ENCODE results near the gene FOXP4.

Gene FOXP4, protein sequence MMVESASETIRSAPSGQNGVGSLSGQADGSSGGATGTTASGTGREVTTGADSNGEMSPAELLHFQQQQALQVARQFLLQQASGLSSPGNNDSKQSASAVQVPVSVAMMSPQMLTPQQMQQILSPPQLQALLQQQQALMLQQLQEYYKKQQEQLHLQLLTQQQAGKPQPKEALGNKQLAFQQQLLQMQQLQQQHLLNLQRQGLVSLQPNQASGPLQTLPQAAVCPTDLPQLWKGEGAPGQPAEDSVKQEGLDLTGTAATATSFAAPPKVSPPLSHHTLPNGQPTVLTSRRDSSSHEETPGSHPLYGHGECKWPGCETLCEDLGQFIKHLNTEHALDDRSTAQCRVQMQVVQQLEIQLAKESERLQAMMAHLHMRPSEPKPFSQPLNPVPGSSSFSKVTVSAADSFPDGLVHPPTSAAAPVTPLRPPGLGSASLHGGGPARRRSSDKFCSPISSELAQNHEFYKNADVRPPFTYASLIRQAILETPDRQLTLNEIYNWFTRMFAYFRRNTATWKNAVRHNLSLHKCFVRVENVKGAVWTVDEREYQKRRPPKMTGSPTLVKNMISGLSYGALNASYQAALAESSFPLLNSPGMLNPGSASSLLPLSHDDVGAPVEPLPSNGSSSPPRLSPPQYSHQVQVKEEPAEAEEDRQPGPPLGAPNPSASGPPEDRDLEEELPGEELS

DNA sequence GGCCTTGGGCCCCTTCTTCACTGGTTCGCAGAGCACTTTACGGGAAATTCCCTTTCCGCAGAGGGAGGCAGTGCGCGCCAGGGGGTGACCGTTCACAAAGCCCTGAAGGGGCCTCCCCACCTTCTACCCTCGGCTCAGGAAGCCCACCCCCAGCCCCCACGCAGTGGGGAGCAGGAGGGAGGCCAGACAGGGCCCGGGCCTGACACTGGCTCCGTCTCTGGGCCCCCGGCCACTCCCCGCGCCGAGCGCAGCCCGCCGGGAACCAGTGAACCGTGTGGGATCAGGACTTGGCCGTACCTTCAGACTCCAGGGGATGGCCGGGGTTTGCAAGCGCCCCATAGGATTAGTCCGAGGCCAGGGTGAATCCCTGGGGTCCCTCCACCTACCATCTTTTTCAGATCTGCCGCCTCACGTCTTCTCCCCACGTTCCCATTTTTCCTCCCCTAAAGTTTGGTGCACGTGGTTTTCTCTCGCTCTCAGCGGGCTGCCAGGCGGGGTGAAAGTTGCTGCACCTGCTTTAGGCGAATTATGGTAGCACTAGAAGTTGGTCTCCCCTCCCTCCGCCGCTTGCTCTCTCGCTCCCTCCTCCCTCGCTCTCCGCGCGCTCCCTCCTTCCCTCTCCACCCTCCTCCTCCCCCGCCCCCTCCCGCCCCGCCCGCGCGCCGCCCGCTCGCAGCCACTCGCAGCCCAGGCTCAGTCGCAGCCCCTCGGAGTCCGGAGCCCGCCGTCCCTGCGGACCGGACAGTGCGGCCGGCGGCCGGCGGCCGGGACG, at the start of gene FOXP4:
Gene FOXP4 (plus strand): TSS at position 679 of the 772 bp plus-strand sequence. CDS start 19,380 bp downstream, outside the sequence.
- peak within 1 kb of the TSS; percentile 75 for H3K4me3 Mint-ChIP-seq
- peak within 1 kb of the TSS; percentile 12 for H3K27ac Mint-ChIP-seq
- intact Hi-C loops (cut with micrococcal nuclease) = no loop called here
- no peaks in the 10 kb centered on the region for H3K36me3 Mint-ChIP-seq (ENCODE audit: low read depth)
- H3K27me3 Mint-ChIP-seq = peaks cover 65% of the 10 kb centered on the region
- H3K4me1 Mint-ChIP-seq (ENCODE audit: low read depth) = peaks cover 47% of the 10 kb centered on the region
- no peaks in the 10 kb centered on the region for H3K9me3 Mint-ChIP-seq

DNA sequence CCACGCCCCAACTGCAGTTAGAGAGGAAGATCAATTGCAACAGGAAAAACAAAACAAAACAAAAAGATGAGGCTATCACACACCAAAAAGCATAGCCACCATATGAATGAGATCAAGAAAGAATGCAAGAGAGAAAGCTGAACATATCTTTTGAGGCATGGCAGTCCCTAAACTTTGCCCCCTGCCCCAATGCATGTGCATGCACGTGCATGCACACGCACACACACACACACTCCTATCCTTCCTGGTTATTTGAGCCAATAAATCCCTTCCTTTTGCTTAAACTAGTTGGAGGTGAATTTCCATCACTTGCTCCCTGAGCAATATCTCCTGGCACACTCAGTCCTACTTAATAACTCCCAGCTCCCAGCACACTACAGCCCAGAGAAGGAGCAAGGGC, 48.6 kb upstream of the FOXP4 start:
- Mint-ChIP-seq H3K27ac (no peak overlapping the region), H3K4me3 (no peak overlapping the region), H3K36me3 (ENCODE audit: low read depth) (no peaks in the 10 kb centered on the region), H3K9me3 (no peaks in the 10 kb centered on the region), H3K27me3 (peaks cover 65% of the 10 kb centered on the region), H3K4me1 (ENCODE audit: low read depth) (peaks cover 6% of the 10 kb centered on the region)
- intact Hi-C loops (cut with micrococcal nuclease) = no loop called here

DNA sequence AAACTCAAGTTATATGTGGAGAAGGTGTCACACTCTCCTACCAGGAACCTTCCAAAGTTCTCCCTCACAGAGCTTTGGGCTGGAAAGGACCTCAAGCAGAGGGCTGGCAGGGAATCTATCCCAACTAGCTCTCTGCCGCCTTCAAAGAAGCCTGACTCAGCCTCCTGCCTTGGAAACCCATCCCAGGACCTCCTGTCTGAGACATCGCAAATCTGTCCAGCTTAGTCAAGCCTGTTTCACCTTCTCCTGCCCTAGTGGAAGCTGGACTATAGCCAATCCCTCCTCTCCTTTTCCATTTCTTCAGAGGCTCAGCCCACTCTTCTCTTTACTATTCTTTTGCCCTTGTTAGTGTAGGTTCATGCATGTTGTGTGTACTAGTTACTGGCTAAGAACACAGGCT, 48.2 kb upstream of the FOXP4 start:
- H3K4me3 Mint-ChIP-seq = no peak overlapping the region
- peaks cover 65% of the 10 kb centered on the region for H3K27me3 Mint-ChIP-seq
- no peaks in the 10 kb centered on the region for H3K9me3 Mint-ChIP-seq
- H3K27ac Mint-ChIP-seq = no peak overlapping the region
- H3K4me1 Mint-ChIP-seq (ENCODE audit: low read depth) = peaks cover 6% of the 10 kb centered on the region
- no peaks in the 10 kb centered on the region for H3K36me3 Mint-ChIP-seq (ENCODE audit: low read depth)
- intact Hi-C loops (cut with micrococcal nuclease) = no loop called here

GRCh38 chr6:41498968-41499599, 47.1 kb upstream of the FOXP4 start:
- intact Hi-C loops (cut with micrococcal nuclease) = no loop called here
- H3K36me3 Mint-ChIP-seq (ENCODE audit: low read depth) = no peaks in the 10 kb centered on the region
- H3K27ac Mint-ChIP-seq = no peak overlapping the region
- peaks cover 4% of the 10 kb centered on the region for H3K4me1 Mint-ChIP-seq (ENCODE audit: low read depth)
- no peak overlapping the region for H3K4me3 Mint-ChIP-seq
- peaks cover 68% of the 10 kb centered on the region for H3K27me3 Mint-ChIP-seq
- no peaks in the 10 kb centered on the region for H3K9me3 Mint-ChIP-seq

DNA sequence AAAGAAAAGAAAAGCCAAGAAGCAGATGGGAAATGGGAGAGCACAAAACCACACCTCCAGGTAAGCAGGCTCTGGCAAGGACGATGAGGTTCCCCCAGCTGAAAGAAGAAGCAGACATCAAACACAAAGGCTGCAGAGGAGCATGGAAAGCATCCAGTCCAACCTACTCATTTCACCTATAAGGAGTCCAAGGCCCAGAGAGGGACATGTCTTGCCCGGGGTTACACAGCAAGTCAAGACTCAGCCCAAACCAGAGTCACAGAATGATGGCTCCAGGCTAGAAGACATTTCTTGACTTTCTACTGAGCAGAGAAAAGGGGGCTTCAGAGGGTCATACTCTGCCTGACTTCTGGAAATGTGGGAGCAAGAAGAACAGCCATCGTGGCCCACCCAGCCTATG, 45.6 kb upstream of the FOXP4 start:
- peaks cover 10% of the 10 kb centered on the region for H3K4me1 Mint-ChIP-seq (ENCODE audit: low read depth)
- no peak overlapping the region for H3K27ac Mint-ChIP-seq
- no peaks in the 10 kb centered on the region for H3K9me3 Mint-ChIP-seq
- intact Hi-C loops (cut with micrococcal nuclease) = no loop called here
- H3K4me3 Mint-ChIP-seq = no peak overlapping the region
- H3K27me3 Mint-ChIP-seq = peaks cover 74% of the 10 kb centered on the region
- no peaks in the 10 kb centered on the region for H3K36me3 Mint-ChIP-seq (ENCODE audit: low read depth)

GRCh38 chr6:41502566-41502916, 43.6 kb upstream of the FOXP4 start:
- Mint-ChIP-seq H3K4me3 (no peak overlapping the region), H3K36me3 (ENCODE audit: low read depth) (no peaks in the 10 kb centered on the region), H3K9me3 (no peaks in the 10 kb centered on the region), H3K4me1 (ENCODE audit: low read depth) (peaks cover 12% of the 10 kb centered on the region), H3K27me3 (peaks cover 81% of the 10 kb centered on the region), H3K27ac (no peak overlapping the region)
- intact Hi-C loops (cut with micrococcal nuclease) = no loop called here

GRCh38 chr6:41502917-41503671, 43.1 kb upstream of the FOXP4 start:
- H3K36me3 Mint-ChIP-seq (ENCODE audit: low read depth) = no peaks in the 10 kb centered on the region
- H3K27me3 Mint-ChIP-seq = peaks cover 79% of the 10 kb centered on the region
- peaks cover 12% of the 10 kb centered on the region for H3K4me1 Mint-ChIP-seq (ENCODE audit: low read depth)
- H3K27ac Mint-ChIP-seq = no peak overlapping the region
- no peaks in the 10 kb centered on the region for H3K9me3 Mint-ChIP-seq
- H3K4me3 Mint-ChIP-seq = no peak overlapping the region
- intact Hi-C loops (cut with micrococcal nuclease) = no loop called here

DNA sequence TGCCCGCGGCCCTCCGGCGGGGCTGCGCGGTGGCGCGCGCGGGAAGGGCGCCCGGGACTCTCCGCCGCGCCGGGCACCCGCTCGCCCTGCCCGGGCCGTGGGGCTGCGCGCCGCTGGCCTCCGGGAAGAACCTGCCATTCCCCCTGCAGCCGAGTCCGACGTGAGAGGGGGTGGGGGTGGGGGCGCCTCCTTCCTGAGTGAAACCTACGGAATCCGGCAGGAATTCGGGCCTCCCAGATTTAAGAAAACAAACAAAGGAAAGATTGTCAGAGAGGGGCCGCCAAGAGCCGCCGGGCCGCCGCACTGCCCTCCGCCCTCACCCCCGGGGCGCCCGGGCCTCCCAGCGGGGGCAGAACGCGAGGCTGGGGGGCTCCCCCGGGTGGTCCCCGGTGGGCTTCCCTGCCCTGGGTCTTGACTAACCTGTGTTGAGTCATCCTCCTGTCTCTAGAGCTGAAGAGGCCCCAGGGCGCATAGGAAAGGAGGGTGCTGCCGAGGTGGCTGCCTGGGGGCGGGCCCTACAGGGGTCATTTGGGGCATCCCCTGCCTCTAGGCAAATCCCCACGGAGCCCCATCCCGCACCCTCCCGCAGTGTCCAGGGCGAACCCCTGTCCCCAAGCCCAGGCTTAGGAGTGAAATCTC, 42.2 kb upstream of the FOXP4 start:
- intact Hi-C loops (cut with micrococcal nuclease) = no loop called here
- no peaks in the 10 kb centered on the region for H3K36me3 Mint-ChIP-seq (ENCODE audit: low read depth)
- no peak overlapping the region for H3K27ac Mint-ChIP-seq
- H3K9me3 Mint-ChIP-seq = no peaks in the 10 kb centered on the region
- H3K4me3 Mint-ChIP-seq = no peak overlapping the region
- H3K27me3 Mint-ChIP-seq = peaks cover 81% of the 10 kb centered on the region
- H3K4me1 Mint-ChIP-seq (ENCODE audit: low read depth) = peaks cover 12% of the 10 kb centered on the region

DNA sequence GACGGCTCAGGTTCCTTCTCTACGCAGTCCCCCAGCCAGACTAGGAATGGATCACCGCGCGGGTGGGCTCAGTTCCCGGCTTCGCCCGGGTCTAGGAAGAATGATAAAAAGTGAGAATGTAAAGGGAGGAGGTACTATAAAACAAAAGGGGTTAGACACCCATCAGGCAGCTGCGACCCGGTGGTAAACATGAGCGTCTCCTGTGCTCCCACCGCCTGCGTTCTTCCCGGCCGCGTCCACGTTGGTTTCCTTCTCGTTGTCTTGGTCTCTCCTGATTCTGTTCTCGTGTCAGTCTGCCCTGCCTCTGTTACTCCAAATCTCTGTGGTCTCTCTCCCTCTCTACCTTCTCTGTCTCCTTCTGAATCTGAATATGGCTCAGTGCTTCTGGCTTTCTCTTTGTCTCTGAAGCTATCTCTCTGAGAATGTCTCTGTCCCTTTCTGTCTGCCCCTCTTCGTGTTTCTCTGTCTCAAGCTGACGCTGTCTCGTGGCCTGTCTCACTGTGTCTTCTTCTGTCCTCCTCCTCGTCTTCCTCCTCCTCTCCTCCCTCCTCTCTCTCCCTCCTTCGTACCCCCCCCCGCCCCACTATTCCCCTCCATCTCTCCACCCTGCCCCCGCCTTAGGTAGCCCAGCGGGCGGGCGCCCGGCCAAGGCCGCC, 41.6 kb upstream of the FOXP4 start:
- Mint-ChIP-seq H3K4me1 (ENCODE audit: low read depth) (peaks cover 12% of the 10 kb centered on the region), H3K4me3 (no peak overlapping the region), H3K36me3 (ENCODE audit: low read depth) (no peaks in the 10 kb centered on the region), H3K27me3 (peaks cover 81% of the 10 kb centered on the region), H3K9me3 (no peaks in the 10 kb centered on the region), H3K27ac (no peak overlapping the region)
- intact Hi-C loops (cut with micrococcal nuclease) = no loop called here

DNA sequence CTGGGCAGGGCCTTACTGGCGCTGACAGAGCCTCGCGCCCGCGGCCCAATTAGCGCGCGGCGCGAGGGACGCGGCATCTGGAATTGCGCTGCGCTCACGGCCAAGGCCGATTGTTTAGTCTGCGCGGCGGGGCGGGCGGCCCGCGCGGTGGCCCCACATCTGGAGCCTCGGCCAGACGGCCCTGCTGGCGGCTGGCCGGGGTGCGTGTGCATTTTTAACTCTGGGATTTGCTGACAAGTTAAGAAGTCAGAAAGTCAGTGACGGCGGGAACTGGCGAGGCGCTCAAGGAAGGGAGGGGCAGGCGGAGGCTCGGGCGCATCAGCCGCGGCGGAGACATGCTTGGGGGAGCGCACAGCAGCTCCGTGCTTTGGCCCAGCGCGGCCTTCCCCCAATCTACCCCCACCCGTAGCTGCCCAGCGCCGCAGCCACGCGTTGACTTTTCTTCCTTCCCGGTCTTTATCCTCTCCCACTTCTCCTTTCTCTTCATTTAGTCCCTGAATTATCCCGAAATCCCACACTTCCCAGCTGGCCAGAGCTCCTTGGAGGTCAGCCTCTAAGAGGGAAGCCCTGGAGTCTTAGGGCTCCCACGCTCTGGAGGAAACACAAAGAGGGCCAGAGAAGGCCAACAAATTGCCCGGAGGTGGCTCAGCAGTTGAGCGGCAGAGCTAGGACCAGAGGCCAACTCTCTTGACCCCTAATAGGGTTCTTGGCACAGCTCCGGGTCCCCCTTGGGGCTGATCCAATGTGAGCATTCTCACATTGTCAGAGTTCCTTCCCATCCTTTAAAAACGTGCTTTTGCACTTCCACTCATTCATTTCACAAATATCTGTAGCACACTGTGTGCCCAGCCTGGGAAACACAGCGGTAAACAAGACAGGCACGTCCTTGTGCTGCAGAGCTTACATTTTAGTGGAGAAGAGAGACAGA, 40.8 kb upstream of the FOXP4 start:
- no peak overlapping the region for H3K27ac Mint-ChIP-seq
- H3K4me1 Mint-ChIP-seq (ENCODE audit: low read depth) = peaks cover 12% of the 10 kb centered on the region
- H3K36me3 Mint-ChIP-seq (ENCODE audit: low read depth) = no peaks in the 10 kb centered on the region
- H3K9me3 Mint-ChIP-seq = no peaks in the 10 kb centered on the region
- H3K4me3 Mint-ChIP-seq = no peak overlapping the region
- intact Hi-C loops (cut with micrococcal nuclease) = no loop called here
- peaks cover 79% of the 10 kb centered on the region for H3K27me3 Mint-ChIP-seq

DNA sequence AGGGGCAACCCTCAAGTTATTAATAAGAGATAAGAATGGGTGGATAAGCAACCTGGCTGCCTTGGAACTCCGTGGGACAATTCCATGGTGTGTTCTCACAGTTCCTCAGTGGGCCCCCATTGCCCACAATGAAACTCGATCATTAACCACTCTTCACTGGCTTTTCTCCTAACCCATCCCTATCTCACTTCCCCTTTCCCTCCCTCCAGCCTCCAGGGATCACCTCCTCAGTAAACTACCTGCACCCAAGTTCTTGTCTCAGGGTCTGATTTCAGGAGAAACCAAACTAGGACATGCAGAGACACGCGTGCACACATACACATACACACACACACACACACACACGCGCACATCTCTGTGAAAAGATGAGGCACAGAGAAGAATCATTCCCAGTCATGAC, 37.7 kb upstream of the FOXP4 start:
- no peak overlapping the region for H3K4me3 Mint-ChIP-seq

GRCh38 chr6:41509580-41509979, 36.6 kb upstream of the FOXP4 start:
- no peak overlapping the region for H3K4me3 Mint-ChIP-seq
- peaks cover 9% of the 10 kb centered on the region for H3K4me1 Mint-ChIP-seq (ENCODE audit: low read depth)
- H3K27ac Mint-ChIP-seq = no peak overlapping the region
- H3K36me3 Mint-ChIP-seq (ENCODE audit: low read depth) = no peaks in the 10 kb centered on the region
- intact Hi-C loops (cut with micrococcal nuclease) = no loop called here
- no peaks in the 10 kb centered on the region for H3K9me3 Mint-ChIP-seq
- peaks cover 64% of the 10 kb centered on the region for H3K27me3 Mint-ChIP-seq

More for the DNA sequence above, 37.7 kb upstream of the FOXP4 start:
- H3K9me3 Mint-ChIP-seq = no peaks in the 10 kb centered on the region
- no peak overlapping the region for H3K27ac Mint-ChIP-seq
- H3K36me3 Mint-ChIP-seq (ENCODE audit: low read depth) = no peaks in the 10 kb centered on the region
- H3K4me1 Mint-ChIP-seq (ENCODE audit: low read depth) = peaks cover 12% of the 10 kb centered on the region
- peaks cover 66% of the 10 kb centered on the region for H3K27me3 Mint-ChIP-seq
- intact Hi-C loops (cut with micrococcal nuclease) = no loop called here
